Calu3 (cell line): ENCODE results near the gene TFEC. TPM values are rescaled to one million over a fixed set of nuclear protein-coding genes. Genes with fewer than 3 reads are reported as not detected.

ENCODE experiments used
- BruUV-seq: library from RNA; stranded (reverse); fragments of 400-500 nt; replicated peaks from 2 replicates; lab custom pipeline; 2021; lab: Mats Ljungman, UMichigan
- CTCF ChIA-PET: fragments of 300-600 bp; sonication (Branson Sonifier 250); formaldehyde crosslinking; loops from one replicate; lab custom pipeline; 2022; ENCODE audit warnings: antibody characterized with exemption; lab: Charles Lee
- DNase-seq: peaks from one replicate; pipeline ENCODE4 v3.0.0; 2022
- H3K27ac Mint-ChIP-seq: one replicate; pipeline ENCODE4 v1.8.0; 2022; ENCODE audit warnings: mixed read lengths; ENCODE audit not compliant: unreplicated experiment
- H3K27me3 Mint-ChIP-seq: one replicate; pipeline ENCODE4 v1.8.0; 2022; ENCODE audit warnings: mixed read lengths; ENCODE audit not compliant: unreplicated experiment
- H3K36me3 Mint-ChIP-seq: one replicate; pipeline ENCODE4 v1.8.0; 2022; ENCODE audit warnings: mild to moderate bottlenecking, moderate library complexity, mixed read lengths; ENCODE audit not compliant: insufficient read depth, unreplicated experiment
- H3K4me1 Mint-ChIP-seq: one replicate; pipeline ENCODE4 v1.8.0; 2022; ENCODE audit warnings: mild to moderate bottlenecking, low read depth, mixed read lengths; ENCODE audit not compliant: unreplicated experiment
- H3K4me3 Mint-ChIP-seq: one replicate; pipeline ENCODE4 v1.8.0; 2022; ENCODE audit warnings: mild to moderate bottlenecking, low read depth, moderate library complexity, mixed read lengths; ENCODE audit not compliant: unreplicated experiment
- H3K9me3 Mint-ChIP-seq: one replicate; pipeline ENCODE4 v1.8.0; 2022; ENCODE audit warnings: low read depth, mixed read lengths; ENCODE audit not compliant: unreplicated experiment
- CTCF ChIP-seq: fragments of 200-600 bp; IDR thresholded peaks from one replicate; pipeline ENCODE4 v1.8.0; 2022; ENCODE audit warnings: antibody characterized with exemption; ENCODE audit not compliant: unreplicated experiment
- intact Hi-C: fragments of 100-400 bp; cut with micrococcal nuclease; formaldehyde crosslinking; loops from one replicate; pipeline ENCODE4 v1.10.0; 2022; ENCODE audit not compliant: unreplicated experiment
- total RNA-seq: library from RNA; stranded (reverse); gene quantifications from 2 replicates; pipeline ENCODE4 v1.2.3, GENCODE V29; 2022

The TFEC gene
- total RNA-seq, 1 experiment from 2014 or later, result not detected

GRCh38 chr7:115976651-115977050, 53.9 kb downstream of the TFEC start:
- Mint-ChIP-seq H3K4me3 (no peak overlapping the region), H3K27ac (no peak overlapping the region), H3K27me3 (no peaks in the 10 kb centered on the region), H3K4me1 (no peaks in the 10 kb centered on the region), H3K9me3 (no peaks in the 10 kb centered on the region), H3K36me3 (no peaks in the 10 kb centered on the region)
- CTCF ChIA-PET, result no interaction called here
- intact Hi-C loops, result no loop called here
- BruUV-seq, result no TSS peak
- no peak for DNase-seq
- no peak for TF ChIP-seq CTCF

GRCh38 chr7:115975766-115976165, 54.8 kb downstream of the TFEC start:
- TF ChIP-seq CTCF, result no peak
- CTCF ChIA-PET, result no interaction called here
- no peaks in the 10 kb centered on the region for H3K4me1 Mint-ChIP-seq
- no peak for DNase-seq
- no TSS peak for BruUV-seq
- no peaks in the 10 kb centered on the region for H3K9me3 Mint-ChIP-seq
- H3K4me3 Mint-ChIP-seq, result no peak overlapping the region
- no peak overlapping the region for H3K27ac Mint-ChIP-seq
- intact Hi-C loops, result no loop called here
- H3K36me3 Mint-ChIP-seq, result no peaks in the 10 kb centered on the region
- no peaks in the 10 kb centered on the region for H3K27me3 Mint-ChIP-seq

GRCh38 chr7:115973406-115973805, 57.2 kb downstream of the TFEC start:
- TF ChIP-seq CTCF, result no peak
- Mint-ChIP-seq H3K27ac (no peak overlapping the region), H3K27me3 (no peaks in the 10 kb centered on the region), H3K9me3 (no peaks in the 10 kb centered on the region), H3K36me3 (no peaks in the 10 kb centered on the region), H3K4me1 (no peaks in the 10 kb centered on the region), H3K4me3 (no peak overlapping the region)
- no peak for DNase-seq
- intact Hi-C loops, result no loop called here
- no TSS peak for BruUV-seq
- CTCF ChIA-PET, result no interaction called here

- Mint-ChIP-seq H3K4me3 (no peak overlapping the region), H3K4me1 (no peaks in the 10 kb centered on the region), H3K36me3 (no peaks in the 10 kb centered on the region), H3K27ac (no peak overlapping the region), H3K27me3 (no peaks in the 10 kb centered on the region), H3K9me3 (no peaks in the 10 kb centered on the region)
- no peak for DNase-seq
- BruUV-seq, result no TSS peak
- intact Hi-C loops, result no loop called here
- no peak for TF ChIP-seq CTCF
- CTCF ChIA-PET, result no interaction called here
Observed at GRCh38 chr7:115971506-115971905, 59.1 kb downstream of the TFEC start.
